Neural progenitor cell (in vitro differentiated cells): ENCODE measurements around the gene FBXO44. TPM values are rescaled to one million over a fixed set of nuclear protein-coding genes. Genes with fewer than 3 reads are reported as not detected.

Experiments
- DNase-seq: peaks from one replicate; pipeline ENCODE4 v3.0.0-alpha.2; 2016; ENCODE audit warnings: low spot score
- H2AFZ ChIP-seq: fragments of 200-600 bp; sonication (generic); replicated peaks from 2 replicates; pipeline ENCODE4 v1.6.1; 2016; ENCODE audit warnings: antibody characterized with exemption
- H3F3A ChIP-seq: fragments of 200-600 bp; sonication (generic); 2 replicates; pipeline ENCODE4 v1.6.1; 2016; ENCODE audit warnings: antibody characterized with exemption, low read depth
- H3K27ac ChIP-seq: fragments of 200-600 bp; sonication (generic); 2 replicates; pipeline ENCODE4 v1.5.1; 2016; ENCODE audit warnings: mild to moderate bottlenecking
- H3K27me3 ChIP-seq: fragments of 200-600 bp; sonication (generic); 2 replicates; pipeline ENCODE4 v1.6.1; 2016; ENCODE audit warnings: mild to moderate bottlenecking, moderate library complexity
- H3K36me3 ChIP-seq: fragments of 200-600 bp; sonication (generic); 2 replicates; pipeline ENCODE4 v1.5.1; 2016
- H3K4me1 ChIP-seq: fragments of 200-600 bp; sonication (generic); 2 replicates; pipeline ENCODE4 v1.6.1; 2016; ENCODE audit warnings: mixed run types
- H3K4me2 ChIP-seq: fragments of 200-600 bp; sonication (generic); 2 replicates; pipeline ENCODE4 v1.6.1; 2016
- H3K4me3 ChIP-seq: fragments of 200-600 bp; sonication (generic); 2 replicates; pipeline ENCODE4 v1.5.1; 2016
- H3K79me2 ChIP-seq: fragments of 200-600 bp; sonication (generic); 2 replicates; pipeline ENCODE4 v1.6.1; 2016; ENCODE audit warnings: low read depth
- H3K9ac ChIP-seq: fragments of 200-600 bp; sonication (generic); 2 replicates; pipeline ENCODE4 v1.6.1; 2016
- H3K9me3 ChIP-seq: fragments of 200-600 bp; sonication (generic); 2 replicates; pipeline ENCODE4 v1.5.1; 2016; ENCODE audit warnings: low read depth
- H4K20me1 ChIP-seq: fragments of 200-600 bp; sonication (generic); 2 replicates; pipeline ENCODE4 v1.6.1; 2016; ENCODE audit warnings: low read depth
- H3K27ac Mint-ChIP-seq: 3 replicates; pipeline ENCODE4 v1.8.0; 2021; ENCODE audit warnings: mixed read lengths
- H3K27me3 Mint-ChIP-seq: 2 replicates; pipeline ENCODE4 v1.8.0; 2022; ENCODE audit warnings: low read depth, mild to moderate bottlenecking, inconsistent platforms, moderate library complexity, mixed read lengths; ENCODE audit not compliant: insufficient read depth
- H3K36me3 Mint-ChIP-seq: 3 replicates; pipeline ENCODE4 v1.8.0; 2021; ENCODE audit warnings: mixed read lengths
- H3K4me1 Mint-ChIP-seq: 3 replicates; pipeline ENCODE4 v1.8.0; 2021; ENCODE audit warnings: mixed read lengths
- H3K4me3 Mint-ChIP-seq: 3 replicates; pipeline ENCODE4 v1.8.0; 2021; ENCODE audit warnings: mild to moderate bottlenecking, moderate library complexity, mixed read lengths
- H3K9me3 Mint-ChIP-seq: 3 replicates; pipeline ENCODE4 v1.8.0; 2020; ENCODE audit warnings: mixed read lengths
- EZH2 ChIP-seq: fragments of 200-600 bp; sonication (generic); IDR thresholded peaks from 2 replicates; pipeline ENCODE4 v1.6.1; 2017; ENCODE audit warnings: antibody characterized with exemption, mild to moderate bottlenecking, moderate library complexity
- EZH2phosphoT487 ChIP-seq: fragments of 200-600 bp; sonication (generic); IDR thresholded peaks from 2 replicates; pipeline ENCODE4 v1.6.1; 2017; ENCODE audit warnings: antibody characterized with exemption
- total RNA-seq: library from RNA; depleted of rRNA; stranded (reverse); fragments of >200 nt; gene quantifications from 2 replicates; pipeline ENCODE4 v1.2.3, GENCODE V29; 2015; ENCODE audit warnings: low replicate concordance
- TF ChIP-seq, protein P1 (sequence below): fragments of 200-600 bp; sonication (generic); IDR thresholded peaks from 2 replicates; pipeline ENCODE4 v1.5.1; 2017; ENCODE audit warnings: antibody characterized with exemption, mild to moderate bottlenecking

Gene FBXO44
- total RNA-seq, 1 donor from 2014 or later, result 5.3 TPM

DNA sequence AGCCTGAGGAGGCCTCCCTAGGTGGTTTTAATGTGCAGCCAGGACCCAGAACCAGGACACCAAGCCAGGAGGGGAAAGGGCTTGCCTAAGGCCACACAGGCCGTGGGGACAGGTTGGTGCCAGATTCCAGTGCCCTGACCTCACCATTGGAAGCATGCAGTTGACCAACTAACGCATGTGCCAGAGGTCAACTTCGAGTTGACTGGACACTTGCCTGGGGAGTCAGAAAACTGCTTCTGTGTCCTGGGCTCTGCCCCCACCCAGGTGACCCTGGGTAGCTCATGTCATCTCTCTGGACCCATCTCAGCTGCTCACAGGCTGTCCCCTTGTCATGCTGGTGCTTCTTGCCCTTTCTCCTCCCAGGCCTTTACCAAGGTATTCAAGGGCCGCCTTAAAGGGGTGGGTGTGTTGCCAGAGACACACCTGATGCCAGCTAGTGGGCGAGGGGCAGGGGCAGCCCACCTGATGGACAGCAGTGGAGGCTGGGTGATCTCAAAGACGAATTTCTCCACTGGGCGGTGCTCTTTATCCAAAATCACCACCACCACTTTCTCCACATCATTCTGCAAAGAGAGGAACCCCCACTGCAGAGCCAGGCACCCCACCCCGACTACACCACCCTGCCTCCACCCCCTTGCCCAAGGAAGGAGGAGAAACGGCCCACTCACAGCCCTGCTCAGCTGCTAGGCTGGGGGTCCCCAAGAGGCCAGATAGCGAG, 21.9 kb downstream of the FBXO44 start:
- H3K4me3 Mint-ChIP-seq, result no peak overlapping the region
- Histone ChIP-seq H2AFZ (no peak overlapping the region), H3K9ac (no peak overlapping the region), H3K36me3 (no peaks in the 10 kb centered on the region), H3F3A (peaks cover 21% of the 10 kb centered on the region), H3K79me2 (peaks cover 31% of the 10 kb centered on the region), H3K9me3 (no peaks in the 10 kb centered on the region), H3K4me2 (no peak overlapping the region), H3K4me3 (no peak overlapping the region), H3K4me1 (peaks cover under 1% of the 10 kb centered on the region), H3K27ac (no peak overlapping the region), H4K20me1 (peaks cover 42% of the 10 kb centered on the region), H3K27me3 (no peaks in the 10 kb centered on the region)
- H3K27me3 Mint-ChIP-seq, result peaks cover 2% of the 10 kb centered on the region
- H3K9me3 Mint-ChIP-seq, result no peaks in the 10 kb centered on the region
- H3K27ac Mint-ChIP-seq, result no peak overlapping the region
- DNase-seq, result no peak
- TF ChIP-seq, protein P1, sequence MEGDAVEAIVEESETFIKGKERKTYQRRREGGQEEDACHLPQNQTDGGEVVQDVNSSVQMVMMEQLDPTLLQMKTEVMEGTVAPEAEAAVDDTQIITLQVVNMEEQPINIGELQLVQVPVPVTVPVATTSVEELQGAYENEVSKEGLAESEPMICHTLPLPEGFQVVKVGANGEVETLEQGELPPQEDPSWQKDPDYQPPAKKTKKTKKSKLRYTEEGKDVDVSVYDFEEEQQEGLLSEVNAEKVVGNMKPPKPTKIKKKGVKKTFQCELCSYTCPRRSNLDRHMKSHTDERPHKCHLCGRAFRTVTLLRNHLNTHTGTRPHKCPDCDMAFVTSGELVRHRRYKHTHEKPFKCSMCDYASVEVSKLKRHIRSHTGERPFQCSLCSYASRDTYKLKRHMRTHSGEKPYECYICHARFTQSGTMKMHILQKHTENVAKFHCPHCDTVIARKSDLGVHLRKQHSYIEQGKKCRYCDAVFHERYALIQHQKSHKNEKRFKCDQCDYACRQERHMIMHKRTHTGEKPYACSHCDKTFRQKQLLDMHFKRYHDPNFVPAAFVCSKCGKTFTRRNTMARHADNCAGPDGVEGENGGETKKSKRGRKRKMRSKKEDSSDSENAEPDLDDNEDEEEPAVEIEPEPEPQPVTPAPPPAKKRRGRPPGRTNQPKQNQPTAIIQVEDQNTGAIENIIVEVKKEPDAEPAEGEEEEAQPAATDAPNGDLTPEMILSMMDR, result peak; percentile 16
- no peak for TF ChIP-seq EZH2
- H3K36me3 Mint-ChIP-seq, result peaks cover 10% of the 10 kb centered on the region
- peaks cover 8% of the 10 kb centered on the region for H3K4me1 Mint-ChIP-seq

DNA sequence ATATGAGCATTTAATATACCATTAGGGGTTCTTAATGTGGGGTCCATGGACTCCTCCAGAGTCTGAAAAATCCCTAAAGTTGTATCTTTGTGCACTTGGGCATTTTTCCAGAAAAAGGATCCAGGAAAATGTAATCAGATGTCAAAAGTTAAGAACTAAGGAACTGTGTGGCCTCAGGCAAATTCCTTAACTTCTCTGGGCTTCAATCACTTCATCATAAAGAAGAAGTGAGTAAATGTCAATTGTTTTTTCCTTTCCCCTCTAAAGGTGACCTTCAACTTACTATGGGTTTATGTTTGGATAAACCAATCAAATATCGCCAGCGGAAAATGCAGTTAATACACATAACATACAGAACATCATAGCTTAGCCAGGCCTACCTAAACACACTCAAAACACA, 23.8 kb downstream of the FBXO44 start:
- H3F3A ChIP-seq, result peaks cover 39% of the 10 kb centered on the region
- H3K27me3 ChIP-seq, result no peaks in the 10 kb centered on the region
- H3K4me2 ChIP-seq, result no peak overlapping the region
- no peak overlapping the region for H3K27ac ChIP-seq
- Mint-ChIP-seq H3K4me1 (peaks cover 22% of the 10 kb centered on the region), H3K4me3 (peak overlapping the region; percentile 59), H3K9me3 (no peaks in the 10 kb centered on the region), H3K36me3 (peaks cover 7% of the 10 kb centered on the region), H3K27ac (no peak overlapping the region), H3K27me3 (peaks cover 5% of the 10 kb centered on the region)
- no peak overlapping the region for H3K4me3 ChIP-seq
- peaks cover 31% of the 10 kb centered on the region for H3K79me2 ChIP-seq
- H3K4me1 ChIP-seq, result peaks cover 17% of the 10 kb centered on the region
- TF ChIP-seq EZH2, result no peak
- no peak for TF ChIP-seq EZH2phosphoT487
- TF ChIP-seq, protein P1, result no peak
- H3K9me3 ChIP-seq, result no peaks in the 10 kb centered on the region
- no peak overlapping the region for H3K9ac ChIP-seq
- DNase-seq, result no peak
- no peaks in the 10 kb centered on the region for H3K36me3 ChIP-seq
- no peak overlapping the region for H2AFZ ChIP-seq
- peaks cover 57% of the 10 kb centered on the region for H4K20me1 ChIP-seq

DNA sequence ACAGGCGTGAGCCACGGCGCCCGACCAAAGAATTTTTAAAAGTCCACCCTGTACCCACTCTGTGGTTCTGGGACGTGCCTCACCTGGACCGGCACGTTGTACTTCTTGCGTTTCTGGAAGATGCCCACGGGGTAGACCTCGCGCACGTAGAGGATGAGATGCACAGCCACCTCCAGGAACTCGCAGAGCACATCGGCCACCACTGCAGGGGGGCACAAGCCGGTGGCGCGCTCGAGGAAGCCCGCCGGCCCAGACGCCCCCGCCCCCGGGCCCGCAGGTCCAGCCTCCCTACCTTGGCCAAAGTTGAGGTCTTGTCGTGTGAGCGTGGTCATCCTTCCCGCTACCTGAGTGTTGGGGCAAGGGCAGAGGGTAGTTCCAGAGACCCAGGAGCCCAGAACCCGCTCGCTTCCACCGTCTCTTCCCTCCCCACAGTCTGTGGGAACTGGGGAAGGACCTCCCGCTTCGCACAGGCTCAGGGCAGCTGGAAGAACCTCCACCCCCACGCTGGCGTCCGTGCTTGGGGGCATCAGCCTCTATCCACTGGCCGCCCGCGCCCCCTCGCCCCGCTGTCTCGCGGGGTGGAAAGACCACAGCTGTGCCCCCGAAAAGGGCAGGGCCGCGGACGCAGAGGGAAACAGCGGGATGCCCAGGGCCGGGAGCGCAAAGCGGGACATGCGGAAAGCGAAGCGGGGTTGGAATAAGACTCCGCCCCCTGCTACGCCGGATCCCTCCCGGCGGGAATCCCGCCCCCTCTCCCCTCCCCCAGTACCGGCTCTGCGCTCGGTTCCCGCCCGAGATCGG, 25.8 kb downstream of the FBXO44 start:
- DNase-seq, result peak; percentile 53

More for the DNA sequence above, 25.8 kb downstream of the FBXO44 start:
- Histone ChIP-seq H3F3A (peaks cover 53% of the 10 kb centered on the region), H3K27ac (peak overlapping the region; percentile 6), H3K27me3 (no peaks in the 10 kb centered on the region), H3K4me2 (peak overlapping the region; percentile 81), H3K36me3 (no peaks in the 10 kb centered on the region), H3K9me3 (no peaks in the 10 kb centered on the region), H4K20me1 (peaks cover 71% of the 10 kb centered on the region), H2AFZ (peak overlapping the region; percentile 78), H3K4me1 (peaks cover 17% of the 10 kb centered on the region), H3K9ac (peak overlapping the region; percentile 56), H3K4me3 (peak overlapping the region; percentile 79), H3K79me2 (peaks cover 42% of the 10 kb centered on the region)
- Mint-ChIP-seq H3K36me3 (peaks cover 6% of the 10 kb centered on the region), H3K4me1 (peaks cover 23% of the 10 kb centered on the region), H3K4me3 (peak overlapping the region; percentile 90), H3K27me3 (peaks cover 8% of the 10 kb centered on the region), H3K9me3 (no peaks in the 10 kb centered on the region), H3K27ac (no peak overlapping the region)
- TF ChIP-seq EZH2phosphoT487 (no peak), EZH2 (no peak)
- TF ChIP-seq, protein P1, result no peak
